AG09309 (cell line): ENCODE measurements around the gene CCDC69.
"Not testable (repeated sequence)": the region's sequence is repeated elsewhere in the genome, so short reads cannot be mapped to it uniquely, and the experiment has no call there.

Experiments
- DNase-seq: peaks from one replicate; pipeline ENCODE4 v3.0.0-alpha.2; 2010; ENCODE audit warnings: low read depth
- H3K4me3 ChIP-seq: 2 replicates; pipeline ENCODE4 v1.5.1; 2011; ENCODE audit warnings: mild to moderate bottlenecking, low read depth, low read length, moderate library complexity; ENCODE audit not compliant: control insufficient read depth
- TF ChIP-seq, protein P1 (sequence below): IDR thresholded peaks from 2 replicates; pipeline ENCODE4 v1.5.1; 2011; ENCODE audit warnings: mild to moderate bottlenecking, low read depth, low read length, inconsistent platforms; ENCODE audit not compliant: insufficient read depth, control insufficient read depth; ENCODE audit errors: missing control alignments

CCDC69 gene

DNA sequence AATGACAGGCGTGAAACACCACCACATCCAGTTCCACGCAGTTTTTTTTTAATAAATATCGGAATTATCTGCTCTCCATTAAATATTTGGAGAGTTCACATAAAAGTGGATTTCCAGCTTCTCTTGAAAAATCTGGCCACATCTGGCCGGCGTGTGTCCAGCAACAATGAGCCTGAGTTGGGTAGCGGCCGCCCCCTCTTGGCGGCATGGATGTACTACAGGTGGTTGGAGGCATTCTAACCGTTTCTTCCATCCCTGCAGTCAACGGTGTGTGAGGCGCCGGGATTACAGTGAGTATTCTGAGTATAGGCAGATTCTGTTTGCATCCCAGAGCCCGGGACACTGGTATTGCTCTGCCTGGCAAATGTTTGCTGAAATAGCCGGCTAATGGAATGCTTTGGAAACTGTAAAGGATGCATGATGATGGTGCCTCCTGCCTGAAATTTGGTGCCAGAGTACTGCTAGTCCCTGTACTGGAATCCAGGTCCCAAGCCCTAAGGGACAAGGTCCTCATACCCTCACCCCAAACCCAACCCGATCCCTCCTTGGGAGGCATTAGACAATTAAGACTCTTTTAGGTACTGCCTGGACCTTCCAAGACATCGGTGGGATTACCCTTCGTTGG is 15.5 kb upstream of the CCDC69 start:
- TF ChIP-seq, protein P1, sequence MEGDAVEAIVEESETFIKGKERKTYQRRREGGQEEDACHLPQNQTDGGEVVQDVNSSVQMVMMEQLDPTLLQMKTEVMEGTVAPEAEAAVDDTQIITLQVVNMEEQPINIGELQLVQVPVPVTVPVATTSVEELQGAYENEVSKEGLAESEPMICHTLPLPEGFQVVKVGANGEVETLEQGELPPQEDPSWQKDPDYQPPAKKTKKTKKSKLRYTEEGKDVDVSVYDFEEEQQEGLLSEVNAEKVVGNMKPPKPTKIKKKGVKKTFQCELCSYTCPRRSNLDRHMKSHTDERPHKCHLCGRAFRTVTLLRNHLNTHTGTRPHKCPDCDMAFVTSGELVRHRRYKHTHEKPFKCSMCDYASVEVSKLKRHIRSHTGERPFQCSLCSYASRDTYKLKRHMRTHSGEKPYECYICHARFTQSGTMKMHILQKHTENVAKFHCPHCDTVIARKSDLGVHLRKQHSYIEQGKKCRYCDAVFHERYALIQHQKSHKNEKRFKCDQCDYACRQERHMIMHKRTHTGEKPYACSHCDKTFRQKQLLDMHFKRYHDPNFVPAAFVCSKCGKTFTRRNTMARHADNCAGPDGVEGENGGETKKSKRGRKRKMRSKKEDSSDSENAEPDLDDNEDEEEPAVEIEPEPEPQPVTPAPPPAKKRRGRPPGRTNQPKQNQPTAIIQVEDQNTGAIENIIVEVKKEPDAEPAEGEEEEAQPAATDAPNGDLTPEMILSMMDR: no peak
- no peak overlapping the region for H3K4me3 ChIP-seq
- DNase-seq: no peak

DNA sequence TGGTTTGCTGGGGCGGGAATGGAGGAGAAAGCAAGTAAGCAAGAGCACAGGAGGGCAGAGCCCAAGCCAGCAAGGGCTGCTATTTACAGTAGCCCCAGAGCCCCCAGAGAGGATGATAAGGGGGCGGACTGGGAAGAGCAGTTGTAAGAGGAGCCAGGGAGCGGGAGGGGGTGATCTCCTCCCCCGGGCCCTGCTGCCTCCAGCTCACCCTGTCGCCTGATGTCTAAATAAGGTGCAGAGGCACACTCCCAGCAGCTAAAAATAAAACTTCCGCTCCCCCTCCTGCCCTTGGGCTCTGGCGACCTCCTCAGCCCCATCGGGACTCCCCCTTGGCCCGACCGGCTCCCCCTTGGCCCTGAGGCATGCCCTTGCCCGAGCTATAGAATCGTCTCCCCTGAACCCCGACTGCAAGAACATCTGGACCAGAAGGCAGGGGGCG is 14.4 kb upstream of the CCDC69 start:
- H3K4me3 ChIP-seq: no peak overlapping the region
- TF ChIP-seq, protein P1: no peak
- no peak for DNase-seq

DNA sequence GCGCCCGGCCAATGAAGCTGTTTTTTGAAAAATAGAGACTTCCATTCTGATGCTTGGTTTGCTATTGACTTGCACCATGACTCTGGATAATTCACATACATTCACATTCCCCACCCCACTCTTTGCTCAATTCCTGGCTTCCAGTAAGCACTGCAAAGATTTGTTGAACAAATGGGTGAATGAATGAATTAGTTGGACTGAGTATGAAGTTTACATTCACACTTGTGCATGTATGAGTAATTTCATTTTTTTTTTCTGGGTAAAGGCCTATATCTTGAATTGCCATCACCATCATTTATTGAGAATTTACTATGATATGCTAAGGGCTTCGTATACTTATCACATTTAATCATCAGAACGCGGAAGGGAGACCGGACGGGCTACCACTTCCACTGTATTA is 13.8 kb upstream of the CCDC69 start:
- DNase-seq: no peak
- no peak overlapping the region for H3K4me3 ChIP-seq
- TF ChIP-seq, protein P1: no peak

DNA sequence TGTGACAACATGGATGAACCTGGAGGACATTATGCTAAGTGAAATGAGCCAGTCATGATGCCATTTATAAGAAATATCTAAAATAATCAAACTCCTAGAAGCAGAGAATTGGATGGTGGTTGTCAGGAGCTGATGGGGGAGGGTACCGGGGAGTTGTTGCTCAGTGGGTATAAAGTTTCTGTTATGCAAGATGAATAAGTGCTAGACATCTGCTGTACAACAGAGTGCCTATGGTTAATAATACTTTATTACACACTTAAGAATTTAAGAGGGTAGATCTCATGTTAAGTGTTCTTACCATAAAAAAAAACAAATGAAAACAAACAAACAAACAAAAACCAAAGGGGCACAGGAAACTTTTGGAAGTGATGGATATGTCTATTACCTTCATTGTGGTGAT is 13.0 kb upstream of the CCDC69 start:
- no peak overlapping the region for H3K4me3 ChIP-seq
- DNase-seq: no peak
- TF ChIP-seq, protein P1: no peak

DNA sequence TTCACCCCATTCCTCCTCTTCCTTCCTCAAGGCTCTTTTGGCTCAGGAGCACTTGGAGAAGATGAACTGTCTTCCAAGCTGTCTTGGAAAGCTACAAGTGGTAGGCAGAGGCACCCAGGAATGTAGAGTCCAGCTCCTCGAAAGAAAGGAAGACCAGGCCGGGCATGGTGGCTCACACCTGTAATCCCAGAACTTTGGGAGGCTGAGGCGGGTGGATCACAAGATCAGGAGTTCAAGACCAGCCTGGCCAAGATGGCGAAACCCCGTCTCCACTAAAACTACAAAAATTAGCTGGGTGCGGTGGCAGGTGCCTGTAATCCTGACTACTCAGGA is 11.3 kb upstream of the CCDC69 start:
- not testable (repeated sequence) for H3K4me3 ChIP-seq, DNase-seq

DNA sequence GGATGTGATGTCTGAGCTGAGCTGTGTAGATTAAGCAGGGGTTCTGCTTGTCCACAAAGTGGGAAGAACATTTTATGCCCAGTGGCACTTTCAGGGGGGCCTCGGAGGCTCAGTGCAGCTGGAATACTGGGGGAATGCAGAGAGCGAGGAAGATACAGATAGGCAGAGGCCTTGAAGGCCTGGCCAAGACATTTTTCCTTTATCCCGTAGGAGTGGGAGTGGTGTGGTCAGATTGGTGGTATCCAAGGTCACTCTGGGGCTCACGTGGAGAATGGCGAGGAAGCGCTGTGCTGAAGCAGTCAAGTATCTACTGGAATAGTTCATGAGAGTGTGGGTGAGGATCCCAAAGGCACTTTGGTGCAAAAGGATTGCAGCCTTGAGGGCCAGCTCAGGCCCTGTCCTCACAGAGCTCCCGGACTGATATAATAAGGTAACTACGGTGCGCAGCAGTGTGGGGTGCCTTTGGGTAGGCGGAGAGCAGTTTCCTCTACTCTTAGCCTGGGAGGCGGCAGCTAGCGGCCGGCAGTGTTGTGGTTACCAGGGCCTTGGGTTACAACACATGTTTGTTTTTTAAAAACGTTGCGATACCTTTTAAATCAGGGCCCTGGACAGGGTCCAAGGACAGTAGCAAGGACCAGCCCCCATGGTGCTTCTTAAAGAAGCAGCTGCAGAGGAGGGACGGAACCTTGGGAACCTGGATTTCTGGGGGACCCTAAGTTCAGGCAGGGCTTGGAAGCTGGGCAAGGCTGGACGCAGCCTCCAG is 10.8 kb upstream of the CCDC69 start:
- H3K4me3 ChIP-seq: no peak overlapping the region
- TF ChIP-seq, protein P1: no peak
- DNase-seq: no peak

DNA sequence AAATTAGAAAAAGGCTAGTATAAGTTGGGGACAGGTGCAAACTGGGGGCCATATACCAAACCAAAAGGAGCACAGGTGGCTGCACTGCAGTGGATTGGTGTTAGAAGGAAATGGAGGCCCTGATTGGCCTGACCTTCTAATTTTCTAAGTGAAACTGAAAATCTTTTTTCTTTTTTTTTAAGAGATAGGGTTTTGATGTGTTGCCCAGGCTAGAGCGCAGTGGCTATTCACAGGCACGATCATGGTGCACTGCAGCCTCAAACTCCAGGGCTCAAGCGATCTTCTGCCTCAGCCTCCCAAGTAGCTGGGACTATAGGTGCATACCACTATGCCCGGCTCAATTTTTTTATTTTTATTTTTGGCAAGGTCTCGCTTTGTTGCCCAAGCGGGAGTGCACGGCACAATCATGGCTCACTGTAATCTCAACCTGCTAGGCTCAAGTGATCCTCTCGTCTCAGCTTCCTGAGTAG is 9.8 kb upstream of the CCDC69 start:
- no peak for DNase-seq
- no peak overlapping the region for H3K4me3 ChIP-seq

More for the DNA sequence above, 9.8 kb upstream of the CCDC69 start:
- TF ChIP-seq, protein P1: no peak
